K562 (cell line): Measurements from ENCODE around the gene NFIC. TPM values are rescaled to one million over a fixed set of nuclear protein-coding genes. Genes with fewer than 3 reads are reported as not detected.

Source experiments
- AFF4 ChIP-seq: sonication (generic); formaldehyde crosslinking; IDR thresholded peaks from 2 replicates; pipeline ENCODE4 v1.8.0; 2023; ENCODE audit warnings: mild to moderate bottlenecking, missing genetic modification reagents
- CUX1 ChIP-seq: fragments of 200-800 bp; sonication (Bioruptor generic); IDR thresholded peaks from 2 replicates; pipeline ENCODE4 v1.6.1; 2016; ENCODE audit warnings: missing genetic modification characterization, missing compliant biosample characterization
- FOXJ3 ChIP-seq: sonication (generic); formaldehyde crosslinking; IDR thresholded peaks from 2 replicates; pipeline ENCODE4 v1.4.0; 2020; ENCODE audit warnings: mild to moderate bottlenecking, missing genetic modification reagents
- GTF2E2 ChIP-seq: fragments of 200-800 bp; sonication (Bioruptor generic); IDR thresholded peaks from 2 replicates; pipeline ENCODE4 v1.6.1; 2016; ENCODE audit warnings: missing genetic modification characterization, missing compliant biosample characterization
- HCFC1 ChIP-seq: IDR thresholded peaks from 2 replicates; pipeline ENCODE4 v1.6.1; 2012; ENCODE audit warnings: low read depth, low read length, improper control_type of control experiment
- IRF2 ChIP-seq: sonication (generic); formaldehyde crosslinking; IDR thresholded peaks from 2 replicates; pipeline ENCODE4 v1.8.1; 2022; ENCODE audit warnings: mild to moderate bottlenecking, missing genetic modification reagents
- JUND ChIP-seq, 2 experiments: IDR thresholded peaks; 2 replicates in 1 of 2; 3 replicates in 1 of 2; pipeline ENCODE4 v1.6.1; 2011; ENCODE audit warnings: borderline replicate concordance in 2 of 2, low read depth in 2 of 2, low read length in 2 of 2, improper control_type of control experiment in 1 of 2, missing biosample characterization in 1 of 2, missing genetic modification characterization in 1 of 2, missing genetic modification reagents in 1 of 2
- LEF1 ChIP-seq: fragments of 450-650 bp; IDR thresholded peaks from 2 replicates; pipeline ENCODE4 v1.6.1; 2016; ENCODE audit warnings: mild to moderate bottlenecking
- MBD1 ChIP-seq: fragments of 250-450 bp; sonication (Bioruptor Pico); IDR thresholded peaks from 2 replicates; pipeline ENCODE4 v1.8.0; 2022; ENCODE audit warnings: inconsistent platforms
- MEF2A ChIP-seq: IDR thresholded peaks from 2 replicates; pipeline ENCODE4 v1.6.1; 2011; ENCODE audit warnings: low read depth, mild to moderate bottlenecking, low read length, moderate library complexity; ENCODE audit not compliant: control insufficient read depth
- MEF2D ChIP-seq: conservative IDR thresholded peaks from 2 replicates; pipeline ENCODE4 v1.6.1; 2016; ENCODE audit warnings: low read depth, missing genetic modification characterization, missing compliant biosample characterization
- ZNF384 ChIP-seq: IDR thresholded peaks from 2 replicates; pipeline ENCODE4 v1.6.1; 2012; ENCODE audit warnings: low read depth, low read length, improper control_type of control experiment
- polyA plus RNA-seq, 8 experiments: library from polyadenylated mRNA; depleted of rRNA in 4 of 8; stranded (reverse) in 5 of 8; unstranded in 3 of 8; fragments of >200 nt; fragmentation: Nextera tagmentation in 2 of 8; fragmentation: Illumina TruSeq in 1 of 8; extraction: Ambion mirVana in 2 of 8; extraction: Trizol in 1 of 8; gene quantifications; 2 replicates each; pipeline versions ENCODE4 v1.2.1 to v1.2.3, GENCODE V29; 2011 to 2014; ENCODE audit warnings: inconsistent platforms in 1 of 8, missing spikeins in 1 of 8
- total RNA-seq, 7 experiments: library from RNA; depleted of rRNA in 6 of 7; stranded (reverse); fragments of >200 nt in 6 of 7; fragmentation: Illumina TruSeq in 2 of 7; extraction: Trizol in 2 of 7; gene quantifications; 2 replicates each; pipeline versions ENCODE4 v1.2.1 to v1.2.3, GENCODE V29; 2011 to 2021; ENCODE audit warnings: low replicate concordance in 1 of 7

NFIC gene
- total and polyA plus RNA-seq, 9 of the 15 experiments (the other 6 are each of a cell fraction or from before 2014, with no cell fraction given), result 0.71 to 62.1 (median 6.9) TPM

GRCh38 chr19:3360421-3361383 lies 5.7 kb upstream of the NFIC start (continued):
- TF ChIP-seq MEF2A (no peak), ZNF384 (no peak), JUND (IDR thresholded peaks at IDR 0.05; ENCODE audit: borderline replicate concordance, low read depth, low read length) (no peak), JUND (tag; IDR thresholded peaks at IDR 0.05; ENCODE audit: borderline replicate concordance, low read depth, low read length) (no peak), GTF2E2 (tag) (no peak), FOXJ3 (no peak), IRF2 (CRISPR knock-in tag) (no peak), HCFC1 (no peak), AFF4 (CRISPR knock-in tag) (no peak), LEF1 (no peak), CUX1 (CRISPR knock-in tag) (no peak), MBD1 (CRISPR knock-in tag) (no peak), MEF2D (tag) (no peak)
